ENCODE results near the gene FYN. TPM values are rescaled to one million over a fixed set of nuclear protein-coding genes. Genes with fewer than 3 reads are reported as not detected.

FYN gene
- polyA plus RNA-seq, 1 donor (not counting 4 experiments of a cell fraction or from before 2014, with no cell fraction given), result 24.7 TPM

DNA sequence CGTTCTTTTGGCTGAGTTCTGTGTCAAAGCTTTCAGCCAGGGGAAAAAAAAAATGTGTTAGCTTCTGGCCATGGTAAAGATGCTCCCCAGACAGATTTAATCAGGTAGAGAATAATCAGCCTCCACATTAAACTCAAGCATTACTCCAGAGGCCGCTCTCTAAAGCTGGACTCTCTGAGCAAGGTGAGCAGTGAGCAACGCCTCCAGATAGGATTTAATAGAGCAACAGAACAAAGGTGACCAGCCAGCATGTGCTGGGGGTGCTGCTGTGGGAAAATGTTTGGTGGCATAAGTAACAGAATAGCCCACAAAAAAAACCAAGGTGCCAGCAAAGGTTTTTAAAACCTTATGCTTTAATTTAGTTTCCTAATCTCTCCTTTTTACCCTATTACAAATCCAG lies 164.1 kb downstream of the FYN start:
- no peaks in the 10 kb centered on the region for H3K9me1 ChIP-seq (ENCODE audit: control insufficient read depth, extremely low read depth, insufficient read depth, low read length)
- no peak overlapping the region for H3K4me3 ChIP-seq (ENCODE audit: control insufficient read depth in 2 of 3, extremely low read depth in 1 of 3, insufficient read depth in 2 of 3, low read depth in 1 of 3, low read length in 3 of 3)
- dilution Hi-C loops (cut with MboI; ENCODE audit: extremely low pct_ligation_motif_present, low sequenced_read_pairs), result loop anchor here (25.0 kb wide), 1 partner anchor 253 kb away; no protein-coding TSS in a partner anchor
- TF ChIP-seq, protein P1, sequence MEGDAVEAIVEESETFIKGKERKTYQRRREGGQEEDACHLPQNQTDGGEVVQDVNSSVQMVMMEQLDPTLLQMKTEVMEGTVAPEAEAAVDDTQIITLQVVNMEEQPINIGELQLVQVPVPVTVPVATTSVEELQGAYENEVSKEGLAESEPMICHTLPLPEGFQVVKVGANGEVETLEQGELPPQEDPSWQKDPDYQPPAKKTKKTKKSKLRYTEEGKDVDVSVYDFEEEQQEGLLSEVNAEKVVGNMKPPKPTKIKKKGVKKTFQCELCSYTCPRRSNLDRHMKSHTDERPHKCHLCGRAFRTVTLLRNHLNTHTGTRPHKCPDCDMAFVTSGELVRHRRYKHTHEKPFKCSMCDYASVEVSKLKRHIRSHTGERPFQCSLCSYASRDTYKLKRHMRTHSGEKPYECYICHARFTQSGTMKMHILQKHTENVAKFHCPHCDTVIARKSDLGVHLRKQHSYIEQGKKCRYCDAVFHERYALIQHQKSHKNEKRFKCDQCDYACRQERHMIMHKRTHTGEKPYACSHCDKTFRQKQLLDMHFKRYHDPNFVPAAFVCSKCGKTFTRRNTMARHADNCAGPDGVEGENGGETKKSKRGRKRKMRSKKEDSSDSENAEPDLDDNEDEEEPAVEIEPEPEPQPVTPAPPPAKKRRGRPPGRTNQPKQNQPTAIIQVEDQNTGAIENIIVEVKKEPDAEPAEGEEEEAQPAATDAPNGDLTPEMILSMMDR (optimal IDR thresholded peaks at IDR 0.05 in 1 of 3, IDR thresholded peaks at IDR 0.05 in 1 of 3, conservative IDR thresholded peaks at IDR 0.05 in 1 of 3; ENCODE audit: extremely low read depth in 1 of 3, insufficient read depth in 2 of 3, low read length in 3 of 3), result no peak
- no peak for TF ChIP-seq EZH2 (IDR thresholded peaks at IDR 0.05; ENCODE audit: low read length)
- no peak overlapping the region for H3K9ac ChIP-seq (ENCODE audit: control insufficient read depth, extremely low read depth, insufficient read depth, low read length)
- no peak overlapping the region for H2AFZ ChIP-seq (ENCODE audit: control insufficient read depth, low read length)
- H3K79me2 ChIP-seq (ENCODE audit: control insufficient read depth, insufficient read depth, low read length), result no peaks in the 10 kb centered on the region
- DNase-seq (ENCODE audit: low read depth, low spot score) (no peak), FAIRE-seq (no peak)
- no peaks in the 10 kb centered on the region for H3K9me3 ChIP-seq (ENCODE audit: control insufficient read depth, low read depth, low read length)
- no peak overlapping the region for H3K4me2 ChIP-seq (ENCODE audit: control insufficient read depth, extremely low read depth, insufficient read depth, low read depth, low read length)
- peaks cover 5% of the 10 kb centered on the region for H3K4me1 ChIP-seq (ENCODE audit: control insufficient read depth, extremely low read depth, insufficient read depth, low read length)
- no peak overlapping the region for H3K27ac ChIP-seq (ENCODE audit: control insufficient read depth, insufficient read depth, low read length)
- H4K20me1 ChIP-seq (ENCODE audit: control insufficient read depth, extremely low read depth, insufficient read depth, low read length), result no peaks in the 10 kb centered on the region
- no peaks in the 10 kb centered on the region for H3K27me3 ChIP-seq (ENCODE audit: control insufficient read depth, extremely low read depth, insufficient read depth, low read length)
- H3K36me3 ChIP-seq (ENCODE audit: control insufficient read depth in 2 of 2, extremely low read depth in 1 of 2, insufficient read depth in 2 of 2, low read length in 2 of 2), result peaks cover 0 to 15% of the 10 kb centered on the region in 2 experiments

DNA sequence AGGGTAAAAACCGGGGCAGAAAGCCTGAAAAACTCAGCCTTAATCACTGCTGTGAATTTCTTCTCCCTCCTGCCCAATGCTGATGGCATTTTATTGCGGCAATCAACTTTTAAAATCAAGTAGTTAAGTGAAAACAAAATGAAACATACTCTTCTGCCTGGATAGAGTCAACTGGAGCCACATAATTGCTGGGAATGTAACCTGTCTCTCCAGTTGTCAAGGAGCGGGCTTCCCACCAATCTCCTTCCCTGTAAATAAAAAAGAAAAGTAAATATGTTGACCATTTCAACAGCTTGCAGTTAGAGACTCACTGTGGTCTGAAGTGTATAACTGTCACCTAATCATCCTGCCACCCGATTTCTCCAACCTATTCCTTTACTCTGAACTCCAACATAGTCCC lies 165.5 kb downstream of the FYN start:
- no peak for TF ChIP-seq EZH2 (IDR thresholded peaks at IDR 0.05; ENCODE audit: low read length)
- TF ChIP-seq, protein P1 (optimal IDR thresholded peaks at IDR 0.05 in 1 of 3, IDR thresholded peaks at IDR 0.05 in 1 of 3, conservative IDR thresholded peaks at IDR 0.05 in 1 of 3; ENCODE audit: extremely low read depth in 1 of 3, insufficient read depth in 2 of 3, low read length in 3 of 3), result no peak
- Histone ChIP-seq H3K9ac (ENCODE audit: control insufficient read depth, extremely low read depth, insufficient read depth, low read length) (no peak overlapping the region), H3K27me3 (ENCODE audit: control insufficient read depth, extremely low read depth, insufficient read depth, low read length) (no peaks in the 10 kb centered on the region), H3K4me1 (ENCODE audit: control insufficient read depth, extremely low read depth, insufficient read depth, low read length) (peaks cover 5% of the 10 kb centered on the region), H4K20me1 (ENCODE audit: control insufficient read depth, extremely low read depth, insufficient read depth, low read length) (no peaks in the 10 kb centered on the region), H3K27ac (ENCODE audit: control insufficient read depth, insufficient read depth, low read length) (no peak overlapping the region), H3K79me2 (ENCODE audit: control insufficient read depth, insufficient read depth, low read length) (no peaks in the 10 kb centered on the region), H3K4me3 (ENCODE audit: control insufficient read depth in 2 of 3, extremely low read depth in 1 of 3, insufficient read depth in 2 of 3, low read depth in 1 of 3, low read length in 3 of 3) (no peak overlapping the region), H3K9me3 (ENCODE audit: control insufficient read depth, low read depth, low read length) (no peaks in the 10 kb centered on the region), H3K4me2 (ENCODE audit: control insufficient read depth, extremely low read depth, insufficient read depth, low read depth, low read length) (no peak overlapping the region), H3K36me3 (ENCODE audit: control insufficient read depth in 2 of 2, extremely low read depth in 1 of 2, insufficient read depth in 2 of 2, low read length in 2 of 2) (peaks cover 3 to 14% of the 10 kb centered on the region in 2 experiments), H3K9me1 (ENCODE audit: control insufficient read depth, extremely low read depth, insufficient read depth, low read length) (no peaks in the 10 kb centered on the region), H2AFZ (ENCODE audit: control insufficient read depth, low read length) (no peak overlapping the region)
- DNase-seq (ENCODE audit: low read depth, low spot score) (no peak), FAIRE-seq (no peak)
- dilution Hi-C loops (cut with MboI; ENCODE audit: extremely low pct_ligation_motif_present, low sequenced_read_pairs), result loop anchor here (25.0 kb wide), 1 partner anchor 255 kb away; no protein-coding TSS in a partner anchor
